VCaP (cell line): ENCODE measurements around the gene SORCS1.

ENCODE experiments used
- H3K27ac ChIP-seq: fragments of 450-650 bp; 2 replicates; pipeline ENCODE4 v1.5.1; 2017
- TF ChIP-seq, protein P1 (sequence below): fragments of 450-650 bp; conservative IDR thresholded peaks from 2 replicates; pipeline ENCODE4 v1.5.1; 2017; ENCODE audit warnings: mild to moderate bottlenecking, moderate library complexity

Gene SORCS1

DNA sequence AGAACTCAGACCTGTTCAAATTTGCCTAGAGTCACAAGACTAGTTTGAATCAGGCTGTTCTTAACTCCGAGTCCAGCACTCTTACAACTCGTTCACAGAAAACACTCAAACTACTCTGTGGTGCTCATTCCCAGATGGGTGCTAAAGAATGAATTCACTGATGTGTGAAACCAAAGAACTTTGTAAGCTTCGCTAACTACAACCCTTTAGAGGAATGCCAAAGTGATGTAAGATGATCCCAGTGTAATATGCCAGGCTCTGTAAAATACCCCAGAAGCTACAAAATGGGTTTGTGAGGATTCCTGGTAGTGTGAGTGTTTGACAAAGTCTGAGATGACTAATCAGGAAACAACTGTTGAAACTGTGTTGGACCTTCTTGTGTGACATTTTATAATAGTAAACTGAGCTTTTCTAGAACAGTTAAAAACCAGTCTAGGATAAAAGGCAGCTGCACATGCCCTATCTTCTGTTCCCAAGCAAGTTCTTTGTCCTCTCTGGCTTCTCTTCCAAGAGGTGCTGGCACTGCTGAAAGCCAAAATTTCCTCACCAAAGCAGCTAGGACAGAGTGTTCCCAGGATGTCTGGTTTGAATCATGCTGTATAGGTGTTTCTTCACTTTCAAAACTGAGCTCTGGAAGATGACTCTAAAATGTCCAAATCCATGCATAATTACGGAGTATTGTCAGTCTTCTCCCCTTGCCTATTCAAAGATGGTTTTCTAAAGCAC lies 527.6 kb downstream of the SORCS1 start:
- H3K27ac ChIP-seq: no peak overlapping the region
- TF ChIP-seq, protein P1, sequence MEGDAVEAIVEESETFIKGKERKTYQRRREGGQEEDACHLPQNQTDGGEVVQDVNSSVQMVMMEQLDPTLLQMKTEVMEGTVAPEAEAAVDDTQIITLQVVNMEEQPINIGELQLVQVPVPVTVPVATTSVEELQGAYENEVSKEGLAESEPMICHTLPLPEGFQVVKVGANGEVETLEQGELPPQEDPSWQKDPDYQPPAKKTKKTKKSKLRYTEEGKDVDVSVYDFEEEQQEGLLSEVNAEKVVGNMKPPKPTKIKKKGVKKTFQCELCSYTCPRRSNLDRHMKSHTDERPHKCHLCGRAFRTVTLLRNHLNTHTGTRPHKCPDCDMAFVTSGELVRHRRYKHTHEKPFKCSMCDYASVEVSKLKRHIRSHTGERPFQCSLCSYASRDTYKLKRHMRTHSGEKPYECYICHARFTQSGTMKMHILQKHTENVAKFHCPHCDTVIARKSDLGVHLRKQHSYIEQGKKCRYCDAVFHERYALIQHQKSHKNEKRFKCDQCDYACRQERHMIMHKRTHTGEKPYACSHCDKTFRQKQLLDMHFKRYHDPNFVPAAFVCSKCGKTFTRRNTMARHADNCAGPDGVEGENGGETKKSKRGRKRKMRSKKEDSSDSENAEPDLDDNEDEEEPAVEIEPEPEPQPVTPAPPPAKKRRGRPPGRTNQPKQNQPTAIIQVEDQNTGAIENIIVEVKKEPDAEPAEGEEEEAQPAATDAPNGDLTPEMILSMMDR: no peak

DNA sequence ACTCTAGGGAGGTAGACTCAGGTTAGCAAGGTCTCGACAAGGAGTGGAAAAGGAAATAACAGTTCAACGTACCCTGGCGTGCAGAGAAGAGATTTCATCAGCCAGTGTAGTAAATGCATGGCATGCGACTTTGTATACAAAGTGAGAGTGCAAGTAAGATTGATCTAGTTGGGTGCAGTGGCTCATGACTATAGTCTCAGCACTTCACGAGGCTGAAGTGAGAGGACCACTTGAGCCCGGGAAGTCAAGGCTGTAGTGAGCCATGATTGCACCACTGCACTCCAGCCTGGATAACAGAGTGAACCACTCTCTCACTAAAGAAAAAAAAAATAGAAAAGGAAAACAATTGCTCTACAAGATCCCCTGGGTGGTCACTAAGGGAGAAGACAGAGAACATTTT lies 528.6 kb downstream of the SORCS1 start:
- no peak overlapping the region for H3K27ac ChIP-seq
- TF ChIP-seq, protein P1: no peak

DNA sequence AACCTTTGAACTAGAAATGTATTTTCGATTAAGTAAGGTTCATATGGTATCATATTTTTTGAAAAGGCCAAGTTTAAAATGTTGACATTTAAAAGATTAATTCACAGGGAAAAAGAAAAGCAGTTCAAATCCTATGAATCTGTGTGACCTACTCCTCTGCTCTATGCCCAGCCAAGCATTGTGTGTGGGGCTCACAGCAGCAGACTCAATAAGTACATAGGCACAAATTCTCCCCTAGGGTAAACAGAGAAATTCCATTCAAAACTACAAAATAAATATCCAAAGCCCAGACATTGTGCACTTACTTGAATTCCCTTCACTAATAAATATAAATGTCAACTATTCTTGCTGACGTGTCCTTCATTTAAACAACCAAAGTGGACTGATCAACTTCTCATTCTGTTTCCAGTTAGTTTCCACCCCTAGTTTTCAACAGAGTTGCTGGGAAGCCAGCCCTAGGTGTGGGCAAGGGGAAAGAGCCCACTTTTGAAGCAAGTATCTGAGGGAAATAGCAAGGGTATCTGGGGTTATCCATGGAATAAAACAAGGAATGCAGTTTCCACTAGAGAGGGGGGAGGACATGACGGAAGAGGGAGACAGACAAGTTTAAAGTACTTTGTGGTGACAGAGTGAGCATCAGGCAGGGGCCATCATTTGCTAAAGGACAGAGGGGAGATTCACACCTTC lies 533.3 kb downstream of the SORCS1 start:
- H3K27ac ChIP-seq: no peak overlapping the region
- TF ChIP-seq, protein P1: no peak

DNA sequence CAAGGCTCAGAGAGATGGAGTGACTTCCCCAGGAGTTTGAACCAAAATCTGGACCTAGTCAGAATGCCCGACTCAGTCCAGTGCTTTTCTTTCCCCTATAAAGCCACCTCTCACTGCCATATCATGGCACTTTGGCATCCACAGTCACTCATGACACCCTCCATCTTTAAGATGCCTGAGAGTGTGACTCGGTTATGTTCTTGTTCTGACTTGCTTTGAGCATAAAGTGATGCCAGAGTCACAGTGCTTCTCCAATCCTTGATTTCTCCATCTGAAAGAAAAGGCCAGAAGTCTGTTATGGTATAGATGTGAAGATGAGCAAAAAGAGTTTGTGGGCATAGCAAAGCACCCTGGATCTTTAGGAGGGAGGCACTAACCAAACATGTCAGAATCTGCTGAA lies 538.1 kb downstream of the SORCS1 start:
- no peak overlapping the region for H3K27ac ChIP-seq
- TF ChIP-seq, protein P1: no peak

DNA sequence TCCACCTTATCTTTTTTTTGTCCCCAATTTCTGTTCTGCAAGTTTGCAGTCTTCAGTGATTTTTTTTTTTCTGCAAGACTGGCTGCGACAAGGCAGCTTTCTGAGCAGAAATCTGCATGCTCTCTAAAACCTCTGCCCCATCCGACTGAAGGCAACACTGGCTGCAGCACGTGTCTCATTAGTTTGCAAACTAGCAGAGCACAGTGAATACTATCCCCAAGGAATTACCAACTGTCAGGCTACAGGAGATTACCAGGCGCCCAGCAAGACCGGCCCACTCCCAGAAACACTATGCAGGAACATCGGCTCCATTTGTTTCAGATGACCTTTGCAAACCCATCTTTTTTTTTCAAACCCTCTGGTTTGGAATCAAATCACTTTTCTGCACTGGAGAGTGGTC lies 538.8 kb downstream of the SORCS1 start:
- TF ChIP-seq, protein P1: no peak
- no peak overlapping the region for H3K27ac ChIP-seq

DNA sequence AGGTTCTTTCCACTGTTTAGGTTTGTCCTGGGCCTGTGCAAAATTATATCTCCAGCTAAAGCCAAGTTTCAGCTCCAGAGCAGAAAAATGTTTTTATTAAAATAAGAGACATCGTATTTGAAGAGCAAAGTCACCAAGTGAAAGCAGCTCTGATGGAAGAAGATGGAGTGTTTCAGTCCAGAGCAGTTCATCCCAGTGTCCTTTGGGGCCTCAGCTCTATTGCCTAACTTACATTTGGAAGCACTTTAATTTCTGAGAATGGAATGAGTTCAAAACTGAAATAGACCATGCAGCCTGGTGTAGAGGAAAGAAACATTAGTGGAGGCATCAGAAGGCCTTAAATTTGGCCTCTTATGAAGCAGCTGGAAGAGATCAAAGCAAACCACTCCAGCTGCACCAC lies 545.2 kb downstream of the SORCS1 start:
- no peak overlapping the region for H3K27ac ChIP-seq
- TF ChIP-seq, protein P1: no peak

DNA sequence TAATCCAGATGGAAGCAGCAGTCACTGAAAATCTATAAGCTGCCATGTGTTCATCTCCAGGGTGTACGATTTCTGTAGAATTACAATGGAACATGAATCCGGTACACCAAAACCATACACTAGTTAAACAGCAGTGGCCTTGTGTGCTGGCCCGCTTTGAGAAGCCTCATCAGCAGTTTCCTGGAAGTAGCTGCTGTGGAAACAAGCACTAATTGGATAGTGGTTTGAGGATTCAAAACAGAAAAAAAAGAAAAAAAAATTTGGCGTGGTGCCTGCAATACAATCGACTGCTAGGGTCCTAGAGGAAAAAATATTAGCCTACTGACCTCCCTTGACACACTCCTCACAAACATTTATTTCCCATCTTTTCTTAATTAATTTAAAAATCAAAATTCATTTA lies 545.9 kb downstream of the SORCS1 start:
- TF ChIP-seq, protein P1: no peak
- no peak overlapping the region for H3K27ac ChIP-seq
